Muscle of arm (tissue), 12 donors: ENCODE measurements around the gene GPR89A. TPM values are rescaled to one million over a fixed set of nuclear protein-coding genes. Genes with fewer than 3 reads are reported as not detected.
"Not testable (repeated sequence)": the region's sequence is repeated elsewhere in the genome, so short reads cannot be mapped to it uniquely, and the experiment has no call there.

Experiments used
- DNase-seq: peaks from one replicate; pipeline ENCODE4 v3.0.0-alpha.2; 2013
- polyA plus RNA-seq, 12 donors: library from polyadenylated mRNA; unstranded; fragments of 120-200 nt; gene quantifications; one replicate each; pipeline ENCODE4 v1.2.1, GENCODE V29; 2013; ENCODE audit not compliant: insufficient read length in 12 of 12

The GPR89A gene
- polyA plus RNA-seq, 12 donors = 9.0 to 46.1 (median 13.1) TPM; not detected in 1

- DNase-seq = not testable (repeated sequence)
These were observed 63.4 kb downstream of the GPR89A start for GRCh38 chr1:145670995-145671745.

- not testable (repeated sequence) for DNase-seq
These were observed 65.4 kb downstream of the GPR89A start for GRCh38 chr1:145673217-145673616.

- not testable (repeated sequence) for DNase-seq
These were observed 77.1 kb downstream of the GPR89A start for GRCh38 chr1:145684858-145685257.

DNA sequence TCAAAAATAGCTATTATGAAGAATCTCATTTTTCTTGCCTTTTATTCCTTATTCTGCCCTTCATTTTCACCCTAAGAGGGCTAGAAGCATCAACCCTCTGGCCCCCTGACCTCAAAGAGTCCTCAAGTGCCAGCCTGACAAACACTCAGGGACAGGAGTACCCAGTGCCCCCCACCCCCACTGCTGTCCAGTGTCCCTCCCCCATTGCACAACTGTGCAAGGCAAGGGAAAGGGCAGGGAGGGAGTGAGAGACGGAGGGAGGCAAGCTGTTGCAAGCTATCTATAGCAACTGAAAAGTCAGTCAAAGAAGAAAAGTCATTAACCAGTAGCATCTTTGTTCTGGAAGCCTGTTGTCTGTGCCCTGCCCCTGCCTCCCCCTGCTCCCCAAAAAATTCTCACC, 78.3 kb downstream of the GPR89A start:
- DNase-seq = not testable (repeated sequence)

- no peak for DNase-seq
These were observed 80.5 kb downstream of the GPR89A start for GRCh38 chr1:145688328-145688727.

- no peak for DNase-seq
These were observed 81.1 kb downstream of the GPR89A start for GRCh38 chr1:145688924-145689323.

GRCh38 chr1:145689922-145690321, 82.1 kb downstream of the GPR89A start:
- no peak for DNase-seq

- no peak for DNase-seq
These were observed 83.1 kb downstream of the GPR89A start for GRCh38 chr1:145690587-145691558.

GRCh38 chr1:145692785-145693443, 85.1 kb downstream of the GPR89A start:
- no peak for DNase-seq

- DNase-seq = no peak
These were observed 88.2 kb downstream of the GPR89A start for GRCh38 chr1:145695821-145696629.

- no peak for DNase-seq
These were observed 88.8 kb downstream of the GPR89A start for GRCh38 chr1:145696630-145696960.

- DNase-seq = no peak
These were observed 93.6 kb downstream of the GPR89A start for GRCh38 chr1:145701306-145701862.

- no peak for DNase-seq
These were observed 94.3 kb downstream of the GPR89A start for GRCh38 chr1:145702052-145702451.

DNA sequence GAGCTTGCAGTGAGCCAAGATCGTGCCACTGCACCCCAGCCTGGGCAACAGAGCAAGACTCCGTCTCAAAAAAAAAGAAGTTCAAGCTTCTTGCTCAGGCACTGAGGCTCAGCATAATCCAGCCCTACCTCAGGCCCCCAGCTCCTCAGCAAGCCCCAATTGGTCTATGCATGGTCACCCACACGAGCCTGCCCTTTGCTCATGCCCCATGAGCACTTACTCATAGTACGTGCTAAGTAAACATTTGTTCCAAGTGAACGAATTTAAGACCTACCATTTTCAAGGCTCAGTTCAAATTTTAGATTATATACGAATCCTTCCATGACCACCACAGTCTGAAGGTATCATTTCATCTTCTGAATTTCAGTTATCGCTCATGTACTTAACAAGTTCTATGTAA, 95.0 kb downstream of the GPR89A start:
- no peak for DNase-seq

GRCh38 chr1:145705622-145706021, 97.8 kb downstream of the GPR89A start:
- no peak for DNase-seq

GRCh38 chr1:145706086-145706664, 98.4 kb downstream of the GPR89A start:
- no peak for DNase-seq

DNA sequence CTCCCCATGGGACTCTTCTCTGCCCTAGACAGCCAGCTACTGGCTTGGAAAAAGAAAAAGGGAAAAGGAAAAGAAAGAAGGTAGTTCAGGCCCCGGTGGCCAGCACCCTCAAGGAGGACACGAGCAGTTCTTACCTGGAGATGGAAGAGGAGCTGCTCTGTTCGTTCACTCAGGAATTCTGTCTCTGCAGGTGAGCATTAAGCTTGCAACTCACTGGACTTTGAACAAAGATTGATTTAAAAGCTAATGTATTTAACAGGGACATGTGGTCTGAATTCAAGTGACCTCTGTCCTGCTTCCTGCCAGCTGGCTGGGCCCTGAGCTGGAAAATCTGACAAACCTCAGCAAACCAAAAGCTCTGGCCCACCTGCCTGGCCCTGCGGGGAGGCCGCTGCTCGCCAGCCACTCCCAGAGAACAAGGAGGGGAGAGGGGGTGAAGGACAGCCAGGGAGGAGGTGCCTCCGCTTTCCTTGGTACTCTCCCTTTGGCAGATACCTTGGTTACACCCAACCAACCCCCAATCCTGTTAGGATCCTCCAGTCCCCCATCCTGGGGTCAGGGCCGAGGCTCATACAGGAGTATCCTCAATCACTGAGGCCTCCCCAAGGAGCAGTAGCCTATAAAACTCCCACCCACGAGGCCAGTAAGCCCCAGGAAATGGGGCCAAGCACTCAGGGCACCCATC, 99.5 kb downstream of the GPR89A start, which contains the start of gene PDZK1:
Gene PDZK1, minus strand, starts transcription at position 186 of the 685 bp plus-strand sequence. CDS start 19,347 bp downstream, outside the sequence.
- DNase-seq = no peak

DNA sequence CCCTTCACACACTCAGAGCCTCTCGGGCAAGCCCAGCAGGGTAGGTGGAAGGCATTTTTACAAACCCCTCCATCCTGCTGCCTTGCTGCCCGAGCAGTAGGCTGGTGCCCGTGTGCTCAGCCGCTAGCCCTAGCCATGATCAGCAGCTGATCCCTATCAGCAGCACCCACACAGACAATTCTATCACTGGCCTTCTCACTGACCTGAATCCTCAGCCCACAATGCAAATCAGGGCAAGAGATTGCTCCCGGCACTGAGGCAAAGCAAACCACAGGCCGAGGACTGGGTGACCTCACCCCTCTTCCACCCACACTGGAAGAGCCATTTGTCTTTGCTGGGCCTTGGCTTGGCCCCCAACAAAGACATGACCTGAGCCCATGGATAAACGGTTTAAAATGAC, 100.3 kb downstream of the GPR89A start:
- DNase-seq = no peak

DNA sequence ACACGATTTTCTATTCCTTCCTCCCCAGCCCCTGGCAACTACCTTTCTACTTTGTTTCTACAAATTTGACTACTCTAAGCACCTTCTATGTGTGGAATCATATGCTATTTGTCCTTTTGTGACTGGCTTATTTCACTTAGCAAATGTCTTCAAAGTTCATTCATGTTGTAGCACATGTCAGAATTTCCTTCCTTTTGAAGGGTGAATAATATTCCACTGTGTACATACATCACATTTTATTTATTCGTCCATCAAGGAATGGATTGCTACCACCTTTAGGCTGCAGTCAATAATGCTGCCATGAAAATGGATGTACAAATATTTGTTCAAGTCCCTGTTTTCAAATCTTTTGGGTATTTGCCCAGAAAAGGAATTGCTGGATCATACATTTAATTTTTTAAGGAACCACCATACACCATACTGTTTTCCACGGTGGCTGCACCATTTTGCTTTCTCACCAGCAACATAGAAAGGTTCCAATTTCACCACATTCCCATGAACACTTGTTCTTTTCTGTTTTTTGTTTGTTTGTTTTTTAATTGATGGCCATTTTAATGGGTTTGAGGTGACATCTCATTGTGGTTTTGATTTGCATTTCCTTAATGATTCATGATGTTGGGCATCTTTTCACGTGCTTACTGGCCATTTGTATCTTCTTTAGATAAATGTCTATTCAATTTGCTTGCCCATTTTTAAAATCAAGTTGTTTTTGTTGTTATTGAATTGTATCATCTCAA, 102.7 kb downstream of the GPR89A start:
- no peak for DNase-seq
